ENCODE measurements around the gene AXIN2.

The AXIN2 gene

GRCh38 chr17:65514082-65514481, 47.4 kb downstream of the AXIN2 start:
- no peaks in the 10 kb centered on the region for H3K9me3 ChIP-seq (ENCODE audit: control insufficient read depth, insufficient read depth, low read depth, low read length)
- CTCF ChIA-PET: interaction anchor here (1.2 kb wide), 1 partner anchor 220 kb away, joined by 5 read pairs; no protein-coding TSS in a partner anchor

GRCh38 chr17:65511316-65511715, 50.1 kb downstream of the AXIN2 start:
- Histone ChIP-seq H3K27ac (ENCODE audit: extremely low read depth, low read depth, low read length) (no peak overlapping the region), H3K4me3 (ENCODE audit: low read depth, low read length) (no peak overlapping the region), H3K36me3 (ENCODE audit: control insufficient read depth in 2 of 2, insufficient read depth in 1 of 2, low read length in 2 of 2) (no peaks in the 10 kb centered on the region), H3K9me3 (ENCODE audit: control insufficient read depth, insufficient read depth, low read depth, low read length) (no peaks in the 10 kb centered on the region), H3K4me1 (ENCODE audit: control insufficient read depth, insufficient read depth, low read length) (peaks cover 4% of the 10 kb centered on the region)
- ChIA-PET CTCF (interaction anchor here (0.7 kb wide), 1 partner anchor 219 kb away, joined by 4 read pairs; no protein-coding TSS in a partner anchor), POLR2A (no interaction called here)
- TF ChIP-seq ZNF830 (tag by site-specific recombination; IDR thresholded peaks at IDR 0.05; ENCODE audit: low read depth) (no peak), TCF7L2 (IDR thresholded peaks at IDR 0.05; ENCODE audit: borderline replicate concordance, low read depth, low read length) (no peak), ZNF324 (tag by site-specific recombination; IDR thresholded peaks at IDR 0.05) (no peak), ZBTB17 (tag by site-specific recombination; IDR thresholded peaks at IDR 0.05) (no peak), ZNF664 (tag by site-specific recombination; IDR thresholded peaks at IDR 0.05) (no peak), ZNF660 (tag by site-specific recombination; IDR thresholded peaks at IDR 0.05) (no peak), ZBTB10 (tag by site-specific recombination; IDR thresholded peaks at IDR 0.05) (no peak), ZXDB (tag by site-specific recombination; IDR thresholded peaks at IDR 0.05) (no peak), GLI4 (tag by site-specific recombination; IDR thresholded peaks at IDR 0.05) (no peak), SCRT2 (tag by site-specific recombination; IDR thresholded peaks at IDR 0.05) (no peak), ZNF518A (tag by site-specific recombination; conservative IDR thresholded peaks at IDR 0.05; ENCODE audit: low read depth) (no peak), ZNF639 (tag by site-specific recombination; IDR thresholded peaks at IDR 0.05) (no peak), ZNF394 (tag by site-specific recombination; IDR thresholded peaks at IDR 0.05; ENCODE audit: borderline replicate concordance) (no peak), FEZF1 (tag by site-specific recombination; IDR thresholded peaks at IDR 0.05) (no peak), ZSCAN18 (tag by site-specific recombination; IDR thresholded peaks at IDR 0.05) (no peak), ZNF501 (tag by site-specific recombination; IDR thresholded peaks at IDR 0.05) (no peak), ZNF416 (tag by site-specific recombination; IDR thresholded peaks at IDR 0.05) (no peak), PATZ1 (tag by site-specific recombination; IDR thresholded peaks at IDR 0.05) (no peak), ZNF426 (tag by site-specific recombination; IDR thresholded peaks at IDR 0.05) (no peak), TRIM28 (IDR thresholded peaks at IDR 0.05; ENCODE audit: borderline replicate concordance, low read length) (no peak)

More at GRCh38 chr17:65514082-65514481, 47.4 kb downstream of the AXIN2 start:
- Histone ChIP-seq H3K4me3 (ENCODE audit: low read depth, low read length) (no peak overlapping the region), H3K36me3 (ENCODE audit: control insufficient read depth in 2 of 2, insufficient read depth in 1 of 2, low read length in 2 of 2) (no peaks in the 10 kb centered on the region), H3K27ac (ENCODE audit: extremely low read depth, low read depth, low read length) (no peak overlapping the region), H3K4me1 (ENCODE audit: control insufficient read depth, insufficient read depth, low read length) (peaks cover 6% of the 10 kb centered on the region)
- POLR2A ChIA-PET: no interaction called here
- TF ChIP-seq ZNF112 (tag by site-specific recombination; IDR thresholded peaks at IDR 0.05) (peak; percentile 71; the same call in 1 of the 2 replicates), ZNF777 (tag by site-specific recombination; IDR thresholded peaks at IDR 0.05; ENCODE audit: borderline replicate concordance) (no peak)
